ENCODE results near the gene CEP41.

The CEP41 gene

GRCh38 chr7:130478991-130479390 lies 38.2 kb upstream of the CEP41 start:
- TF ChIP-seq CTCF (IDR thresholded peaks at IDR 0.05; ENCODE audit: low read depth, low read length) = no peak
- Histone ChIP-seq H3K9me3 (ENCODE audit: severe bottlenecking) (peaks cover 5% of the 10 kb centered on the region), H3K27me3 (ENCODE audit: insufficient read depth, low read depth, severe bottlenecking) (no peaks in the 10 kb centered on the region), H3K36me3 (no peaks in the 10 kb centered on the region), H3K27ac (no peak overlapping the region), H3K4me3 (ENCODE audit: low read depth, low read length) (no peak overlapping the region)
- no peak for DNase-seq

- Histone ChIP-seq H3K27ac (no peak overlapping the region), H3K27me3 (ENCODE audit: insufficient read depth, low read depth, severe bottlenecking) (no peaks in the 10 kb centered on the region), H3K36me3 (no peaks in the 10 kb centered on the region), H3K9me3 (ENCODE audit: severe bottlenecking) (peaks cover 5% of the 10 kb centered on the region), H3K4me3 (ENCODE audit: low read depth, low read length) (no peak overlapping the region)
- no peak for DNase-seq
- no peak for TF ChIP-seq CTCF (IDR thresholded peaks at IDR 0.05; ENCODE audit: low read depth, low read length)
Observed at GRCh38 chr7:130476297-130477150, 35.7 kb upstream of the CEP41 start.

- H3K27ac ChIP-seq = no peak overlapping the region
- no peak for TF ChIP-seq CTCF (IDR thresholded peaks at IDR 0.05; ENCODE audit: low read depth, low read length)
- no peaks in the 10 kb centered on the region for H3K27me3 ChIP-seq (ENCODE audit: insufficient read depth, low read depth, severe bottlenecking)
- no peak overlapping the region for H3K4me3 ChIP-seq (ENCODE audit: low read depth, low read length)
- no peak for DNase-seq
- H3K36me3 ChIP-seq = no peaks in the 10 kb centered on the region
- H3K9me3 ChIP-seq (ENCODE audit: severe bottlenecking) = peaks cover 5% of the 10 kb centered on the region
Observed at GRCh38 chr7:130475776-130476175, 35.0 kb upstream of the CEP41 start.

GRCh38 chr7:130473876-130474275 lies 33.1 kb upstream of the CEP41 start:
- no peak overlapping the region for H3K4me3 ChIP-seq (ENCODE audit: low read depth, low read length)
- no peak for DNase-seq
- H3K27ac ChIP-seq = no peak overlapping the region
- H3K36me3 ChIP-seq = no peaks in the 10 kb centered on the region
- peaks cover 5% of the 10 kb centered on the region for H3K9me3 ChIP-seq (ENCODE audit: severe bottlenecking)
- no peak for TF ChIP-seq CTCF (IDR thresholded peaks at IDR 0.05; ENCODE audit: low read depth, low read length)
- H3K27me3 ChIP-seq (ENCODE audit: insufficient read depth, low read depth, severe bottlenecking) = no peaks in the 10 kb centered on the region

- no peak for TF ChIP-seq CTCF (IDR thresholded peaks at IDR 0.05; ENCODE audit: low read depth, low read length)
- Histone ChIP-seq H3K27me3 (ENCODE audit: insufficient read depth, low read depth, severe bottlenecking) (no peaks in the 10 kb centered on the region), H3K9me3 (ENCODE audit: severe bottlenecking) (peaks cover 3% of the 10 kb centered on the region), H3K27ac (no peak overlapping the region), H3K36me3 (no peaks in the 10 kb centered on the region), H3K4me3 (ENCODE audit: low read depth, low read length) (no peak overlapping the region)
- DNase-seq = no peak
Observed at GRCh38 chr7:130473289-130473688, 32.5 kb upstream of the CEP41 start.

- Histone ChIP-seq H3K9me3 (ENCODE audit: severe bottlenecking) (no peaks in the 10 kb centered on the region), H3K36me3 (no peaks in the 10 kb centered on the region), H3K27me3 (ENCODE audit: insufficient read depth, low read depth, severe bottlenecking) (no peaks in the 10 kb centered on the region), H3K27ac (no peak overlapping the region), H3K4me3 (ENCODE audit: low read depth, low read length) (no peak overlapping the region)
- no peak for TF ChIP-seq CTCF (IDR thresholded peaks at IDR 0.05; ENCODE audit: low read depth, low read length)
- no peak for DNase-seq
Observed at GRCh38 chr7:130471974-130472373, 31.2 kb upstream of the CEP41 start.
